Measurements from ENCODE around the gene TBX2. TPM values are rescaled to one million over a fixed set of nuclear protein-coding genes. Genes with fewer than 3 reads are reported as not detected.

TBX2 gene
- total RNA-seq, 4 donors from 2014 or later: 19.0 to 33.6 (median 22.8) TPM

DNA sequence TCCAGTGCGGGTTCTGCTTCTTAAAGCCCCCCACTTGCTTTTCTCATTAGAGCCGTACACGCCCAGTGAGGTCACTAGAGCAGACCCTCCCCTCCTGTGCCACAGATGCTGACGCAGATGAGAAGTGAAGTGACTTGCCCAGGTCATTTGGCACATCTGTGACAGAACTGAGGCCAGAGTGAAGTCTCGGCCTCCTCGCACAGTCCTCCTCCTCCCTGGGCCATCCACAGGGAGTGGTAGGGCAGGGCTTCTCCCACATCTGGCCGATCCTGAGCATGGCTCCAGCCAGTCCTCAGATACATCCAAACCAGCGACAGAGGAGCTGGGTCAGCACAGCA is 15.3 kb upstream of the TBX2 start:
- 92 to 93% methylated on average over 2 to 5 of the region's 8 CpGs for WGBS, 2 donors (ENCODE audit: low coverage in 1 of 2)
- TF ChIP-seq POLR2A (IDR thresholded peaks at IDR 0.05) (no peak), EP300 (IDR thresholded peaks at IDR 0.05) (no peak), POLR2AphosphoS5 (IDR thresholded peaks at IDR 0.05) (no peak)
- TF ChIP-seq, protein P1, sequence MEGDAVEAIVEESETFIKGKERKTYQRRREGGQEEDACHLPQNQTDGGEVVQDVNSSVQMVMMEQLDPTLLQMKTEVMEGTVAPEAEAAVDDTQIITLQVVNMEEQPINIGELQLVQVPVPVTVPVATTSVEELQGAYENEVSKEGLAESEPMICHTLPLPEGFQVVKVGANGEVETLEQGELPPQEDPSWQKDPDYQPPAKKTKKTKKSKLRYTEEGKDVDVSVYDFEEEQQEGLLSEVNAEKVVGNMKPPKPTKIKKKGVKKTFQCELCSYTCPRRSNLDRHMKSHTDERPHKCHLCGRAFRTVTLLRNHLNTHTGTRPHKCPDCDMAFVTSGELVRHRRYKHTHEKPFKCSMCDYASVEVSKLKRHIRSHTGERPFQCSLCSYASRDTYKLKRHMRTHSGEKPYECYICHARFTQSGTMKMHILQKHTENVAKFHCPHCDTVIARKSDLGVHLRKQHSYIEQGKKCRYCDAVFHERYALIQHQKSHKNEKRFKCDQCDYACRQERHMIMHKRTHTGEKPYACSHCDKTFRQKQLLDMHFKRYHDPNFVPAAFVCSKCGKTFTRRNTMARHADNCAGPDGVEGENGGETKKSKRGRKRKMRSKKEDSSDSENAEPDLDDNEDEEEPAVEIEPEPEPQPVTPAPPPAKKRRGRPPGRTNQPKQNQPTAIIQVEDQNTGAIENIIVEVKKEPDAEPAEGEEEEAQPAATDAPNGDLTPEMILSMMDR (IDR thresholded peaks at IDR 0.05): no peak
- no peak for ATAC-seq
- Histone ChIP-seq H3K27ac (no peak overlapping the region), H3K27me3 (no peaks in the 10 kb centered on the region), H3K36me3 (no peaks in the 10 kb centered on the region), H3K4me1 (peaks cover 0 to 2% (median 0%) of the 10 kb centered on the region in 3 donors), H3K4me3 (no peak overlapping the region), H3K9me3 (no peaks in the 10 kb centered on the region)

DNA sequence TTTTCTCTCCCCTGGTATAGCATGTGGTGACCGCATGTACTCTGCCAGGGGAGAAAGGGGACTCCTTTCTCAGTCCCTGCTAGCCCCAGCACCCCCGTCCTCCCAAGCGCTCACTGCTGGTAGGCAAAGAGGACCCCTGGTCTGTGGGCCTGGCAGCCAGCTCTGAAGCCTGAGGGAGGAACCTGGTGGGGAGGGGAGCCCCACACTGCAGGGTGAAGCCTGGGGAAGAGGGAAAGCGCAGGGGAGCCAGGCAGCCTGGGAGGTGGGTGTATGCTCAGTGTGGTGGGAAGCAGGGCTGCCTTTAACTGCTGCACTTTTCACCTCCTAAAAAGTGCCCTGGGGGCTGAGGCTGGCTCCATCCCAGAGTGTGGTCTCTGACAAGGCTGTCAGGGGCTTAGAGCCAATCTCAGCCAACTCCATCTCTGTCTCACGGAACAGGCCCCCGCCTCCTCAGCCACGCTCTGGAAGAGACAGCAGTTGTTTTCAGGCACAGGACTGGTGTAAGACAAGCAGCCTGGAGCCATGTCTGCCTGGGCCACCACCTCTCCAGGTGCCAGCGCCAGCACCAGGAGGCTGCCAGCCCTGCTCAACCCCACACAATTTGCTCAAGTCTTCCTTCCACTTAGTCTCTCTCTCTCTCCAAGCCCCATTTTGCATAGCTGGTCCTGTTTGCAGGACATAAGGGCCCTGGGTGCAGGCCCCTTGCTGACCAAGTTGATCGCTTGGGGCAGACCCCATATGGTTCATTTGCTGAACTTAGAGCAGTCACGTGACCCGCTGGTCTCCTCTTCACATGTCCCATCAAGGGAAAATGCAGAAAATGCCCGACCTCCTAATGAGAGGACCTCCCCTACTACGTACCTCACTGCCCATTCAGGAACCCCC is 14.7 kb upstream of the TBX2 start:
- H3K27ac ChIP-seq: no peak overlapping the region
- TF ChIP-seq POLR2AphosphoS5 (IDR thresholded peaks at IDR 0.05) (no peak), EP300 (IDR thresholded peaks at IDR 0.05) (no peak), POLR2A (IDR thresholded peaks at IDR 0.05) (no peak)
- TF ChIP-seq, protein P1 (IDR thresholded peaks at IDR 0.05): no peak
- H3K4me3 ChIP-seq: no peak overlapping the region
- 100% methylated on average over 1 of the region's 13 CpGs; no CpG with 5 or more reads in 1 of the 2 donors for WGBS, 2 donors (ENCODE audit: low coverage in 1 of 2)
- H3K9me3 ChIP-seq: no peaks in the 10 kb centered on the region
- H3K36me3 ChIP-seq: no peaks in the 10 kb centered on the region
- H3K27me3 ChIP-seq: no peaks in the 10 kb centered on the region
- ATAC-seq: no peak
- peaks cover 0 to 8% (median 0%) of the 10 kb centered on the region in 3 donors for H3K4me1 ChIP-seq

DNA sequence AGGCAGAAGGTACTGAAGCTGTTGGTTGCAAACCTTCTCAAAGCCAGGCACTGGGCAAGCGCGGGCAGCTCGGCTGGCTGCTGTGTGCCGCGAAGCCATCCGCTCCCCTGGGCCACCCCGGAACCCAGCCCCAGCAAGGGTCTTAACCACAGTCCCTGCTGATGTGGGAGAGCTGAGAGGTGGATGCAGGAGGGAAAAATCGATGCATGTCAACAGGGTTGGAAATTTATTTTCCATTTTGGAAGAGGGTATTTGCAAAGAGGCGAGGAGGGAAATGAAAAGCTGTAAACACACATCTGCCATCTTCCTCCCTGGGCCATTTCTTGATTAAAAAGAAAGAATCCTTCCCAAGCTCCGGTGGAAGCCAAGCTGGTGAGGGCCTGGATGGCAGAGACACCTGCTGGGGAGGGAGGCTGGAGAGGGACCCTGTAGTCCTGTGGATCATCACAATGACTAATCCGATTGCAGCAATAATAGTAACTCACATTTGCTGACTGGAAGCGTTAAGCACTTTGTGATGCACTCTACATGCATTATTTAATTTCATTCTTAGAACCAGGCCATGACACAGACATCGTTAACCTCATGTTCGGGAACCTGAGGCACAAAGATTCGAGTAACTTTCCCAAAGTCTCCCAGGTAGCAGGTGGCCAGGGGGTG is 13.9 kb upstream of the TBX2 start:
- H3K36me3 ChIP-seq: no peaks in the 10 kb centered on the region
- H3K27me3 ChIP-seq: no peaks in the 10 kb centered on the region
- TF ChIP-seq, protein P1 (IDR thresholded peaks at IDR 0.05): no peak
- TF ChIP-seq POLR2A (IDR thresholded peaks at IDR 0.05): no peak
- TF ChIP-seq POLR2AphosphoS5 (IDR thresholded peaks at IDR 0.05): no peak
- TF ChIP-seq EP300 (IDR thresholded peaks at IDR 0.05): no peak
- H3K4me3 ChIP-seq: no peak overlapping the region
- ATAC-seq: no peak
- H3K4me1 ChIP-seq: peaks cover 0 to 15% (median 0%) of the 10 kb centered on the region in 3 donors
- 95 to 96% methylated on average over 5 to 6 of the region's 15 CpGs for WGBS, 2 donors (ENCODE audit: low coverage in 1 of 2)
- no peaks in the 10 kb centered on the region for H3K9me3 ChIP-seq
- no peak overlapping the region for H3K27ac ChIP-seq

DNA sequence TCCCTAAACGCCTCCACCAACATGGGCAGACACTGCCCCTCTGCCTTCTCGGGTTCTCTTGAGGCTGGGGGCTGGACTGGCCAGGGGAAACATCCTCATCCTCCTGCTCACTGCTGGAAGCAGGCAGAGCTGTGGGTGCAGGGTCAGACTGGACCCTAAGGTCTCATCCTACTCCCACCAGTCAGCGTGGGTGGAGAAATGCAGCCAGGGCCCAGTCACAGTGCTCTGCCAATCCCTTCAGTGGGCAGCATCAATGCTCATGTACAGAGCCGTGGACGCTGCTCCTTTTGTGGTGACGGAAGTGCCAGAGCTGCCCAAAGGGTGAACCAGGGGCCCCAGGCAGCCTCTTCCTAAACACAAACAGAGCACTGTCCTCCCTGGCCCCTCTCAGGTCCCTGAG is 13.4 kb upstream of the TBX2 start:
- no peak for ATAC-seq
- Histone ChIP-seq H3K36me3 (no peaks in the 10 kb centered on the region), H3K9me3 (no peaks in the 10 kb centered on the region), H3K27ac (no peak overlapping the region), H3K27me3 (no peaks in the 10 kb centered on the region), H3K4me3 (no peak overlapping the region), H3K4me1 (peaks cover 0 to 15% (median 0%) of the 10 kb centered on the region in 3 donors)
- WGBS, 2 donors (ENCODE audit: low coverage in 1 of 2): 60 to 92% methylated on average over 1 to 4 of the region's 6 CpGs
- no peak for TF ChIP-seq POLR2A (IDR thresholded peaks at IDR 0.05)
- no peak for TF ChIP-seq POLR2AphosphoS5 (IDR thresholded peaks at IDR 0.05)
- no peak for TF ChIP-seq EP300 (IDR thresholded peaks at IDR 0.05)
- TF ChIP-seq, protein P1 (IDR thresholded peaks at IDR 0.05): no peak
